Measurements from ENCODE around the gene DUSP14.

DNA sequence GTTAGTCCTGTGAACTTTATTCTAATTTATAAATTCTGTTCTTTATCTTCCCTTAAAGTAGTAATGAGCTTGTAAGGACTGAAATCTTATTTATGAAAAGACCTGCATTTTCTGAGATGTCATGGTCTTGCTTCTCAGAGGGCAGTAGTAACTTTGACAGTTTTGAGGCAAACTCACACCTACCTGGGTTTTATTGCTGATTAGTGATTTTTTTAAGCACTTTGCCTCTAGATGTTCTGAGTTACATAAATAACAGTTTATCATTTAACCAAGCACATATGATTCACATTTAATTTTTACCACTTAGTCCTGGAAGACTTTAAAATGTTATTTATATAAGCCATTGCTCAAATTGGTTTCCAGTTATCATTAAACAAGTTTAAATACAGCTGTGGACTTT is 10.7 kb downstream of the DUSP14 start:
- TF ChIP-seq, protein P1, sequence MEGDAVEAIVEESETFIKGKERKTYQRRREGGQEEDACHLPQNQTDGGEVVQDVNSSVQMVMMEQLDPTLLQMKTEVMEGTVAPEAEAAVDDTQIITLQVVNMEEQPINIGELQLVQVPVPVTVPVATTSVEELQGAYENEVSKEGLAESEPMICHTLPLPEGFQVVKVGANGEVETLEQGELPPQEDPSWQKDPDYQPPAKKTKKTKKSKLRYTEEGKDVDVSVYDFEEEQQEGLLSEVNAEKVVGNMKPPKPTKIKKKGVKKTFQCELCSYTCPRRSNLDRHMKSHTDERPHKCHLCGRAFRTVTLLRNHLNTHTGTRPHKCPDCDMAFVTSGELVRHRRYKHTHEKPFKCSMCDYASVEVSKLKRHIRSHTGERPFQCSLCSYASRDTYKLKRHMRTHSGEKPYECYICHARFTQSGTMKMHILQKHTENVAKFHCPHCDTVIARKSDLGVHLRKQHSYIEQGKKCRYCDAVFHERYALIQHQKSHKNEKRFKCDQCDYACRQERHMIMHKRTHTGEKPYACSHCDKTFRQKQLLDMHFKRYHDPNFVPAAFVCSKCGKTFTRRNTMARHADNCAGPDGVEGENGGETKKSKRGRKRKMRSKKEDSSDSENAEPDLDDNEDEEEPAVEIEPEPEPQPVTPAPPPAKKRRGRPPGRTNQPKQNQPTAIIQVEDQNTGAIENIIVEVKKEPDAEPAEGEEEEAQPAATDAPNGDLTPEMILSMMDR (IDR thresholded peaks at IDR 0.05), result no peak
- no peak for TF ChIP-seq EZH2 (IDR thresholded peaks at IDR 0.05)
